HG03520 (cell line): ENCODE data around the gene MPHOSPH8.
A peak's percentile ranks its signal among the peaks of the same experiment; 100 is the strongest.

Experiments
- ATAC-seq: cut with Tn5 transposase; IDR thresholded peaks from one replicate; pipeline ENCODE4 v1.9.1; 2021; ENCODE audit warnings: mild to moderate bottlenecking, moderate library complexity; ENCODE audit not compliant: unreplicated experiment

MPHOSPH8 gene

GRCh38 chr13:19633479-19634255, at the start of gene MPHOSPH8:
MPHOSPH8 (plus strand) TSS chr13:19633659; CDS start chr13:19633749, 90 bp downstream.
- ATAC-seq, result peak; percentile 98

DNA sequence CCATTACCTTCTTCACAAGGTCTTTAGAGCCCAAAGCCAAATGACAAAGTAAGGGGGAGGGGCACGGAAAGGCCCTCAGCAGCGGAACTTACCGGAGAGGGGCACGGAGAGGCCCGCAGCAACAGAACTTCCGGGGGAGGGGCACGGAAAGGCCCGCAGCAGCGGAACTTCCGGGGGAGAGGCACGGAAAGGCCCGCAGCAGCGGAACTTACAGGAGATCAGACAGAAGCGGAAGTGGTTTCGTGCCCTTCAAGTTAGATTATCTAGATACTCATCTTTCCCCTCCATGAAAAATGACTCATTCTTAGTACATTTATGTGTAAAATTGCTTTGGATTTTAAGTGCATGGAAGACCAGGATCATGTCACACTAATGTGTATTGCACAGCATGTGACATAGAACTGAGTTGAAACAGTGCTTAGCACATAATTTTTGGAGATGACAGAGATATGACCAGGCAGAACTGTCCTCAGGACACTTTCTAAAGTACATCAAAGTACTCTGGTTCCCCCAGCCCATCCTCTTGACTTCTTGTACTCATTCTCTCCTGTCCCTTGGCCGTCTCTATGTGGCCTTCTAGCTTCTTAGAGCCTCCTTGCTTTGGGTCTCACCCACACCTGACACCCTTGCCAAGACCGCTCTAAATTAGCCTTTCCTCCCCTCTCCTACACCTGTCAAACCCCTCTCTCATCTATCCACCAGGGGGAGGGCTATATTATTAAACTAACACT, 46.4 kb upstream of the MPHOSPH8 start:
- ATAC-seq, result peak; percentile 79

- ATAC-seq, result peak; percentile 78
Observed at GRCh38 chr13:19587635-19588300, 45.7 kb upstream of the MPHOSPH8 start.

GRCh38 chr13:19589312-19589711, 44.1 kb upstream of the MPHOSPH8 start:
- ATAC-seq, result no peak

DNA sequence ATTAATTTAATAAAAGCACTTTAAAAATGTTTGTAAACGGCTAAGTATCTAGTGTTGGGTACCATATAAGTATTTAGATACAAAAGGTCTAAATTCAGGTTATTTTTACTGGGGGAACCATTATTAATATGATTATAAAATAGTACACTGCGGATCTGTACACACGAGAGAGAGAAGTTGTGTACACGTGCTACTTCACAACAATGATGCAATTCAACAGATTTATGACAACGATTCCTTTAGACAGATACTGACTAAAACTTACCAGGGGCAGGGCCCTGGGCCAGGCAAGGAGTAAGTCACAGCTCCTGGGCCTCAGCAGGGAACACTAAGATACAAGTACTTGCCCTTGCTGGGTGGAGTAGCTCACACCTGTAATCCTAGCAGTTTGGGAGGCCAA, 43.0 kb upstream of the MPHOSPH8 start:
- ATAC-seq, result no peak

GRCh38 chr13:19591864-19592263, 41.6 kb upstream of the MPHOSPH8 start:
- ATAC-seq, result no peak

DNA sequence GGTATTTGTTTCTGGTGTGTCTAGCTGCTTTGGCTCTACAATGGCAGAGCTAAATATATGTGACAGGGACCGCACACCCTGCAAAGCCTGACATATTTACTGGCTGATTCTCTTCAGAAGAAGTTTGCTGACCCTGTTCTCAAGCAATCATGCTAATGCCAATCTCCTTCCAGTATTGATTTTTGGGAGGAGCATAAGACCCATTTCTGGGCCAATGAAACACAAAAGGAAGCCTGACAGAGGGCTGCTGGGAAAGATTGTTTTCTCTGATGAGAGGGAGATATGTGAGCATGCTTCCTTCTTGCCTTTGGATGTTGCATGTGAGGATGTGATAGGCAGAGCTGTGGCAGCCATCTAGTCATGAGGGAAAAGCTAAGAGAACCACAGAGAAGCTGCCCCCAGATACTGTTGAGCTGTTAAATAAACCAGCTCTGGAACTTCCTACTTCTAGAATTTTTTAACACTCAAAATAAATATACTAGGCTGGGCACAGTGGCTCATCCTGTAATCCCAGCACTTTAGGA, 40.7 kb upstream of the MPHOSPH8 start:
- ATAC-seq, result no peak

DNA sequence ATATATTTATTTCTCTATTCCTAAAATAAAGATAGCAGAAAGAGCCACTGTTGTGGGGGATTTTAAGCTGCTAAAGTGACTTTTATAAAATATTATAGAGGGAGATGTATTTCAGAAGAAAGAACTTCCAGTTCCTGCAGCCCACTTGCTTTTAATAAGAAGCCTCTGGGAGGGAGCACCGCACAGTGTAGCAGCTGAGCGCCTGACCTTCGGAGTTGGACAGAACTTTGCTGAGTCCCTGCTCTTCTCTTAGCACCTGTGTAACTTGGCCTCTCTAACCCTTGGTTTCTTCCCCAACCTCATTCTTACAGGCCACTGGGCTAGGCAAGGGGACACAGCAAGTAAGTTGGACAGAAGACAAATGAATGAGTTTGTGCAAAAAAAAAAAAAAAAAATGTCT, 37.4 kb upstream of the MPHOSPH8 start:
- no peak for ATAC-seq

DNA sequence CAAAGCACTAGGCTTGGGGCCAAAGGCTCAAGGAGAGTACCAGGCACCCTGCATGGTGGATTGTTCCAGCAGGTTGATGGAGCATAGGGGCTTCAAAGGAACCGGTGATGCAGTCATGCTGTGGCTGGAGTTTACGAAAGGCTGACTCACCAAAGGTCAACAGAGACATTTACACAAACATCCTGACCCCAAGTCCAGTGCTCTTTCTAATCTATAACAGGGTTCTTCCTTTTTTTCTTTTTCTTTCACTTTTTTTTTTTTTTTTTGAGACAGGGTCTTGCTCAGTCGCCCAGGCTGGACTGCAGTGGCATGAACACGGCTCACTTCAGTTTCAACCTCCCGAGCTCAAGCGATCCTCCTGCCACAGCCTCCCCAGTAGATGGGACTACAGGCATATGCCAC, 36.5 kb upstream of the MPHOSPH8 start:
- ATAC-seq, result no peak

GRCh38 chr13:19597523-19597922, 35.9 kb upstream of the MPHOSPH8 start:
- ATAC-seq, result no peak

DNA sequence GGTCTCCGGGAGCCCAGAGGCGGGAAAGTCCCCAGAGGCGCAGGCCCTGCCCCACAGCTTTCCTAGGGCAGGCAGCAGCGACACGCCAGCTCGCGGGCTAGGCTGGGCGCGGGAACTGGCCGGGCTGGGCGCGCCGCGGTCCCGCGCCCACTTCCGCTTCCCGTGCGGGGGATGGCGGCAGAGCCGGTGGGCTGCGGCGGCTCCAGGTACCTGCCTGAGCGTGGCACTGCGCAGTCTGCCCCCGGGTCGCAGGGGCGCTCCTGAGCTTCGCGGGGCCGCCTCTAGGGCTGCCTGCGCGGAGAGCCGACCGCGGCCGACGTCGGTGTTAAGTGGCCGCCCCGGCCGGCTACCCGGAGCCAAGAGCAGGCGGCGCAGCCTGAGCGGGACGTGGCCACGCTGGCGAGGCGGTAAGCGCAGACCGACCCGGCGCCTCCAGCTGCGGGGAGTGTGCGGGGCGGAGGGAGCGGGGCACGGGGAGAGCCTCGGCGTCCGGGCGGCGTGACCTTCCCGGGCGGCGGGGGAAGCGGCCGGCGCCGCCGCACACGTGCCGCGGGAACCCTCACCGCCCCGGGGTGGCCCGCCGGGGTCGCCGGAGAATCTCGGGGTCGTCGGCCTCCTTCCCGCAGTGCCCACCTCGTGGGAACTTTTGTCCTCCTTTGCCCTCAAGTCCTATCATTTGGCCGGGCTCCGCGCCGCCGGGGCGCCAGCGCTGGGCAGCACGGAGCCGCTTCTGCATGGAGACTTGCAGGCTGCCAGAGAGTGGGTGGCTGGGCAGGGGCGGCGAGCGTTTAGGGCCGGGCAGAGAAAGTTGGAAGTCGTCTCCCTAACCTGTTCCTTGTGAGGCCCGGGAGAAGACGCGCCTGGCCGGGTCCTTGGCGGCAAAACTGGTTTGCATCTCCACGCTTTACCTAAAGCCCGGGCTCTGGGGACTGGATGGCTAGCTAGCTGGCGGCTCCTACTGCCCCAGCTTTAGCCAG, 31.4 kb upstream of the MPHOSPH8 start:
- peak; percentile 93 for ATAC-seq

- ATAC-seq, result no peak
Observed at GRCh38 chr13:19604306-19604705, 29.2 kb upstream of the MPHOSPH8 start.

DNA sequence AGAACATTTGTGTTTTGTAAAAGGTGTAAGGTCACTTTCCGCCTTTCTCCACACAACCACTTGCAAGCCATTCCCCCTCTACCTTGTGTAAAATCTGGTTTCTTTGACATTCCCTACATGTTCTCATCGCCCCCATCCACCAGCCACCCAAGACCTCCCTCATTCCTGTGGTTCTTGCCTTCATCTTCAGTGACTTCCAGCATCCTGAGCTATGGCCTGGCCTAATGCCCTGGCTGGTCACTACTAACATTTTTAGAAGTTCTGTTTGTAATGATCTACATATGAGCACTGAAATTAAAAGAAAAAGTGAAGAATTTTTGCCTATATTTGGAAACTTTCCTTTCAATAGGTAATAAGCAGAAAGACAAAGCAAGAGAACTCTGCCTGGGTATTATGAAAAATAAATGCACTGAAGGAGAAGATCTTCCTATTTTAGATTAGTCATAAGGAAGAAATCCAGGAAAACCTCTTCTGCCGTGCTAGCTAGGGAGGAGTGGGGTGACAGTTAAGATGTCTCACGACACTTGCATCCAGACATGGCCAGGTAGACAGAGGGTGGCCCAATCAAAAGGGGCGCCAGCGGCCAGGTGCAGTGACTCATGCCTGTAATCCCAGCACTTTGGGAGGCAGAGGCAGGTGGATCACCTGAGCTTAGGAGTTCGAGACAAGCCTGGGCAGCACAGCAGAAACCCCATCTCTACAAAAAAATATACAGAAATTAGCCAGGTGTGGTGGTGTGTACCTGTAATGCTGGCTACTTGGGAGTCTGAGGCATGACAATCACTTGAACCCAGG, 28.1 kb upstream of the MPHOSPH8 start:
- ATAC-seq, result no peak

DNA sequence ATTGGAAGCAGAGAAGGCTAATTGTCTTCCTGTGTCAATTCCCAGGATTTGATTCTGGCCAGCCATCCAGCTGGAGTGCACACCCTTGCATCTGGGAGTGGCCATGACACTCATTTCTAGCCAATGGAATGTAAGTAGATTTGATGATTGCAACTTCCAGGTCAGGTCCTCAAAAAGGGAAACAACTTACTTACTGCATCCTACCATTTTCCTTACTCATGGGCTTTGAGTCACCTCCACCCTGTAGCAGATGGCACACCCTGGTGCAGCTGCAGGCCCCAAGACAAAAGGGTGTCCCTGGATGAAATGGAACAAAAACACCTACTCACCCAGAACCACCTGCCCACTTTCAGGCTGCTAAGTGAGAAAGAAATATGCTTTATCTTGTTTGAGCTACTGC, 27.3 kb upstream of the MPHOSPH8 start:
- ATAC-seq, result no peak

DNA sequence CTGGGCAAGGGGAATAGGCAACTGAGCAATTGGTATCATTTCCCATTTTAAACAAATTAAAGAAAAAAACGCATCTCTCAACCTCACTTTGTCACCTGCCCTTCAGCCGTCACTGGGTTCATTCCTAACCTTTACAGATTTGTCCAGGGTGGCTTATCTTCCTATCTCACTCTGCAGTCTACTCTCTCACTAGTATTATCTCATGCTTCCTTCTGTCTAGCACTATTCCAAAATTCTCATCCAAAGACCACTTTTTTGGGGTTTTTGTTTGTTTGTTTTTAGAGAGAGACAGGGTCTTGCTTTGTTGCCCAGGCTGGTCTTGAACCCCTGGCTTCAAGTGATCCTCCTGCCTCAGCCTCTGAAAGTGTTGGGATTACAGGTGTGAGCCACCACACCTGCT, 26.7 kb upstream of the MPHOSPH8 start:
- no peak for ATAC-seq

- no peak for ATAC-seq
Observed at GRCh38 chr13:19607523-19608078, 25.9 kb upstream of the MPHOSPH8 start.

GRCh38 chr13:19618977-19619376, 14.5 kb upstream of the MPHOSPH8 start:
- ATAC-seq, result no peak

- ATAC-seq, result no peak
Observed at GRCh38 chr13:19622193-19622592, 11.3 kb upstream of the MPHOSPH8 start.

GRCh38 chr13:19624265-19624664, 9.2 kb upstream of the MPHOSPH8 start:
- no peak for ATAC-seq
